Adrenal gland (tissue), 5 donors: ENCODE results near the gene CLEC16A.

Experiments used
- POLR2A ChIP-seq, 2 donors: fragments of 450-650 bp; IDR thresholded peaks; one replicate each; pipeline ENCODE4 v1.6.1; 2017; ENCODE audit warnings: antibody characterized with exemption in 2 of 2, mild to moderate bottlenecking in 2 of 2, moderate library complexity in 1 of 2
- TF ChIP-seq, protein P1 (sequence below), 6 experiments: fragments of 450-650 bp in 4 of 6; fragments of 200-600 bp in 2 of 6; sonication (generic) in 1 of 6; IDR thresholded peaks; 1 replicate in 5 of 6; 2 replicates in 1 of 6; pipeline versions ENCODE4 v1.5.1 to v1.8.0; 2016 to 2021; ENCODE audit warnings: antibody characterized with exemption in 6 of 6, mild to moderate bottlenecking in 2 of 6, moderate library complexity in 1 of 6
- donor health status: DM: no; HTN: no; CAD: no.

DNA sequence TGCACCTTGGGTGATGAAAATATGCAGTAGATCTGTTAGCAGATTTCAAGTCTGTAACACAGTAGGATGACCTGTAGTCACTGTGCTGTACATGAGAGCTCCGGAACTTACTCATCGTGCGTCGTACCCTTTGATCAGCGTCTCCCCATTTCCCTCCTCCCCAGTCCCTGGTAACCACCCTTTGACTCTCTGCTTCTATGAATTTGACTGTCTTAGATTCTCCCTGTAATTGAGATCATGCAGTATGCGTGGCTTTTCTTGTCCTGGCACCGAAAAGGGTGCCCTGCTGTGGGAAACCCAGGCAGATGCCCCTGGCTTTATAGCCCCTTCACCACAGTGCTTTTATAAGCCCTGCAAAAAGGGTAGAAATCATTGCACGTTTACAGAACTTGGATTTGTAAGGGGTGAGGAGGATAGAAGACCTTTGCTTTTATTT is 20.5 kb downstream of the CLEC16A start:
- TF ChIP-seq, protein P1, sequence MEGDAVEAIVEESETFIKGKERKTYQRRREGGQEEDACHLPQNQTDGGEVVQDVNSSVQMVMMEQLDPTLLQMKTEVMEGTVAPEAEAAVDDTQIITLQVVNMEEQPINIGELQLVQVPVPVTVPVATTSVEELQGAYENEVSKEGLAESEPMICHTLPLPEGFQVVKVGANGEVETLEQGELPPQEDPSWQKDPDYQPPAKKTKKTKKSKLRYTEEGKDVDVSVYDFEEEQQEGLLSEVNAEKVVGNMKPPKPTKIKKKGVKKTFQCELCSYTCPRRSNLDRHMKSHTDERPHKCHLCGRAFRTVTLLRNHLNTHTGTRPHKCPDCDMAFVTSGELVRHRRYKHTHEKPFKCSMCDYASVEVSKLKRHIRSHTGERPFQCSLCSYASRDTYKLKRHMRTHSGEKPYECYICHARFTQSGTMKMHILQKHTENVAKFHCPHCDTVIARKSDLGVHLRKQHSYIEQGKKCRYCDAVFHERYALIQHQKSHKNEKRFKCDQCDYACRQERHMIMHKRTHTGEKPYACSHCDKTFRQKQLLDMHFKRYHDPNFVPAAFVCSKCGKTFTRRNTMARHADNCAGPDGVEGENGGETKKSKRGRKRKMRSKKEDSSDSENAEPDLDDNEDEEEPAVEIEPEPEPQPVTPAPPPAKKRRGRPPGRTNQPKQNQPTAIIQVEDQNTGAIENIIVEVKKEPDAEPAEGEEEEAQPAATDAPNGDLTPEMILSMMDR (IDR thresholded peaks at IDR 0.05), result no peak
- no peak for TF ChIP-seq POLR2A (IDR thresholded peaks at IDR 0.05)
